Lower lobe of right lung (tissue), 2 donors: ENCODE data around the gene SIX1. TPM values are rescaled to one million over a fixed set of nuclear protein-coding genes. Genes with fewer than 3 reads are reported as not detected.

Experiments
- ATAC-seq, 2 donors: fragments of 200-7000 bp; cut with Tn5 transposase; one replicate each; pipeline ENCODE4 v1.9.1; 2020 to 2022; ENCODE audit warnings: mild to moderate bottlenecking in 2 of 2, moderate library complexity in 2 of 2
- DNase-seq: peaks from one replicate; pipeline ENCODE4 v3.0.0-alpha.2; 2020
- H3K27ac ChIP-seq: fragments of 200-600 bp; one replicate; pipeline ENCODE4 v1.8.0; 2022
- H3K27me3 ChIP-seq: fragments of 200-600 bp; one replicate; pipeline ENCODE4 v1.8.0; 2022; ENCODE audit warnings: low read depth
- H3K36me3 ChIP-seq: fragments of 200-600 bp; one replicate; pipeline ENCODE4 v1.8.0; 2022; ENCODE audit warnings: mild to moderate bottlenecking
- H3K4me1 ChIP-seq: fragments of 200-600 bp; one replicate; pipeline ENCODE4 v1.8.0; 2022
- H3K4me3 ChIP-seq: fragments of 200-600 bp; one replicate; pipeline ENCODE4 v1.8.0; 2022; ENCODE audit warnings: mild to moderate bottlenecking
- H3K9me3 ChIP-seq: fragments of 200-600 bp; one replicate; pipeline ENCODE4 v1.8.0; 2022
- CTCF ChIP-seq: fragments of 200-600 bp; IDR thresholded peaks from one replicate; pipeline ENCODE4 v1.8.0; 2022; ENCODE audit warnings: antibody characterized with exemption, mild to moderate bottlenecking
- intact Hi-C: fragments of 100-400 bp; cut with DNase I; formaldehyde crosslinking; loops from one replicate; pipeline ENCODE4 v1.11.0; 2022
- total RNA-seq: library from RNA; stranded (reverse); fragmentation: NEBNext Ultra II Directional; extraction: Animal tissue kit (Norgen Biotek cat#: 25700); gene quantifications from one replicate; pipeline ENCODE4 v1.2.1, GENCODE V29; 2021
- donor health status: DM: no; HTN: yes; CAD: no; lungs with severe emphysema.

SIX1 gene
- total RNA-seq, 1 donor from 2014 or later = 2.3 TPM

GRCh38 chr14:60651086-60651795, 2.0 kb upstream of the SIX1 start:
- no peak for TF ChIP-seq CTCF
- peaks cover 65% of the 10 kb centered on the region for H3K4me1 ChIP-seq
- no peaks in the 10 kb centered on the region for H3K36me3 ChIP-seq
- no peak overlapping the region for H3K27ac ChIP-seq
- H3K4me3 ChIP-seq = no peak overlapping the region
- H3K9me3 ChIP-seq = no peaks in the 10 kb centered on the region
- no peak for DNase-seq
- ATAC-seq = no peak
- intact Hi-C loops = no loop called here
- peaks cover 99% of the 10 kb centered on the region for H3K27me3 ChIP-seq

GRCh38 chr14:60650373-60650961, 1.2 kb upstream of the SIX1 start:
- DNase-seq = no peak
- no peaks in the 10 kb centered on the region for H3K36me3 ChIP-seq
- H3K27ac ChIP-seq = no peak overlapping the region
- H3K9me3 ChIP-seq = no peaks in the 10 kb centered on the region
- intact Hi-C loops = no loop called here
- peaks cover 99% of the 10 kb centered on the region for H3K27me3 ChIP-seq
- no peak for TF ChIP-seq CTCF
- H3K4me3 ChIP-seq = no peak overlapping the region
- peaks cover 57% of the 10 kb centered on the region for H3K4me1 ChIP-seq
- no peak for ATAC-seq

GRCh38 chr14:60649875-60650372, 647 bp upstream of the SIX1 start:
- H3K4me3 ChIP-seq = peak overlapping the region; percentile 54
- intact Hi-C loops = no loop called here
- peaks cover 56% of the 10 kb centered on the region for H3K4me1 ChIP-seq
- no peak overlapping the region for H3K27ac ChIP-seq
- H3K36me3 ChIP-seq = no peaks in the 10 kb centered on the region
- ATAC-seq = no peak
- no peak for DNase-seq
- H3K27me3 ChIP-seq = peaks cover 99% of the 10 kb centered on the region
- no peak for TF ChIP-seq CTCF
- H3K9me3 ChIP-seq = no peaks in the 10 kb centered on the region

- peaks cover 99% of the 10 kb centered on the region for H3K27me3 ChIP-seq
- no peaks in the 10 kb centered on the region for H3K9me3 ChIP-seq
- H3K4me1 ChIP-seq = peaks cover 55% of the 10 kb centered on the region
- peak overlapping the region; percentile 54 for H3K4me3 ChIP-seq
- DNase-seq = peak; percentile 45
- peak; percentile 24 to 35 for ATAC-seq
- intact Hi-C loops = no loop called here
- no peak for TF ChIP-seq CTCF
- H3K27ac ChIP-seq = no peak overlapping the region
- no peaks in the 10 kb centered on the region for H3K36me3 ChIP-seq
Observed at GRCh38 chr14:60648249-60648933, 886 bp downstream of the SIX1 start.

- H3K4me3 ChIP-seq = peak overlapping the region; percentile 54
- no peaks in the 10 kb centered on the region for H3K36me3 ChIP-seq
- H3K4me1 ChIP-seq = peaks cover 53% of the 10 kb centered on the region
- no peak overlapping the region for H3K27ac ChIP-seq
- H3K27me3 ChIP-seq = peaks cover 99% of the 10 kb centered on the region
- DNase-seq (no peak), ATAC-seq (no peak)
- H3K9me3 ChIP-seq = no peaks in the 10 kb centered on the region
- TF ChIP-seq CTCF = no peak
- intact Hi-C loops = no loop called here
Observed at GRCh38 chr14:60647837-60648248, 1.4 kb downstream of the SIX1 start.
